ENCODE data around the gene MS4A6A.
"Not testable (repeated sequence)": the region's sequence is repeated elsewhere in the genome, so short reads cannot be mapped to it uniquely, and the experiment has no call there.

MS4A6A gene

GRCh38 chr11:60182541-60183330 lies at the start of gene MS4A6A:
MS4A6A (minus strand) TSS chr11:60183083; CDS start chr11:60181727, 1,356 bp downstream.
- no peak for DNase-seq

- no peak for DNase-seq
Observed at GRCh38 chr11:60230681-60231080, 47.8 kb upstream of the MS4A6A start.

- DNase-seq, result no peak
Observed at GRCh38 chr11:60222141-60222540, 39.3 kb upstream of the MS4A6A start.

- DNase-seq, result no peak
Observed at GRCh38 chr11:60221692-60222091, 38.8 kb upstream of the MS4A6A start.

- no peak for DNase-seq
Observed at GRCh38 chr11:60221181-60221580, 38.3 kb upstream of the MS4A6A start.

GRCh38 chr11:60214386-60214785 lies 31.5 kb upstream of the MS4A6A start:
- DNase-seq, result no peak

GRCh38 chr11:60211206-60211605 lies 28.3 kb upstream of the MS4A6A start:
- no peak for DNase-seq

GRCh38 chr11:60209977-60210376 lies 27.1 kb upstream of the MS4A6A start:
- no peak for DNase-seq

- no peak for DNase-seq
Observed at GRCh38 chr11:60208951-60209350, 26.1 kb upstream of the MS4A6A start.

GRCh38 chr11:60208146-60208895 lies 25.4 kb upstream of the MS4A6A start:
- no peak for DNase-seq

- no peak for DNase-seq
Observed at GRCh38 chr11:60206616-60207015, 23.7 kb upstream of the MS4A6A start.

- no peak for DNase-seq
Observed at GRCh38 chr11:60204922-60205321, 22.0 kb upstream of the MS4A6A start.

GRCh38 chr11:60201334-60201733 lies 18.5 kb upstream of the MS4A6A start:
- DNase-seq, result not testable (repeated sequence)

- no peak for DNase-seq
Observed at GRCh38 chr11:60197442-60197841, 14.6 kb upstream of the MS4A6A start.

- DNase-seq, result no peak
Observed at GRCh38 chr11:60195923-60196368, 13.1 kb upstream of the MS4A6A start.

GRCh38 chr11:60194511-60194910 lies 11.6 kb upstream of the MS4A6A start:
- DNase-seq, result no peak

- DNase-seq, result peak; percentile 9
Observed at GRCh38 chr11:60193687-60194433, 11.0 kb upstream of the MS4A6A start.

GRCh38 chr11:60192564-60192963 lies 9.7 kb upstream of the MS4A6A start:
- not testable (repeated sequence) for DNase-seq

- DNase-seq, result not testable (repeated sequence)
Observed at GRCh38 chr11:60188481-60188880, 5.6 kb upstream of the MS4A6A start.

GRCh38 chr11:60186128-60186527 lies 3.2 kb upstream of the MS4A6A start:
- not testable (repeated sequence) for DNase-seq

- DNase-seq, result not testable (repeated sequence)
Observed at GRCh38 chr11:60185512-60185827, 2.6 kb upstream of the MS4A6A start.

- DNase-seq, result no peak
Observed at GRCh38 chr11:60184824-60185511, 2.1 kb upstream of the MS4A6A start.
